HG02973 (cell line): ENCODE data around the gene EXTL1.
A peak's percentile ranks its signal among the peaks of the same experiment; 100 is the strongest.

Experiments
- ATAC-seq: cut with Tn5 transposase; IDR thresholded peaks from one replicate; pipeline ENCODE4 v1.9.1; 2021; ENCODE audit warnings: moderate library complexity; ENCODE audit not compliant: unreplicated experiment

Gene EXTL1

DNA sequence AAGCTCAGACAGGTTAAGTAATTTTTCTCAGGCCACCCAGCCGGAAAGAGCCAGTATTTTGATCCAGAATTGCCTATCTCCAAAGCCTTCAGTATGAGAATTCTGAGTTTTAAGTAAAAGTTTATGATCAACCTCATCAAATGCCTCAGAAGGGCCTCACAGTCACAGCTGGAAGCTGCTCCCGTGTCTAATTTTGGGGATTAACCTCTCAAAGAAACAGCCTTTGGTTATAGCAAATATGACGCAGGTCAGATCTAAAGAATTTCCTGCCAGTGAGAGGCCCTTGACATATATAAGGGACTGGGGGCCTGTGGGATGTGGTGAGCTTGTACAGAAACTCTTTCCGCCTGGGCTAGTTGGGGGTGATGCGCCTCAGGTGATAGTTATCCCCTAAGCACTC is 2.3 kb downstream of the EXTL1 start:
- ATAC-seq = no peak

DNA sequence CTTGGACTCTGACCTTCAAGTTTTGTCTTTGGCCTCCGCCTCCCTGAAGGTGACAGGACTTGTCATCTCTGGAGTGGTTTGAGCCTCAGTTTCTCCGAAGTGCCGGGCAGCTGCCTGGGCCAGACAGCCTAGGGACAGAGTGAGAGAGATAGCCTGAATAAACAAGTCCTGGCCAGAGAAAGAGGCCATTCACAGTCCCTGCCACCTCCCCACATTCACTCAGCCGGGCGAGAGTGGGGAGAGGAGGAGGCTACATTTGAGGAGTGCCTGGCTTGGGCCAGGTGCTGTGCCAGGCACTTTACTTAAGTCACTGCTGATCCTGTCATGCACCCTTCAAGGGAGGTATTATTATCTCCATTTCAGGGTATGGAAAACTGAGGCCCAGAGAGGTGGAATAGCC is 3.5 kb downstream of the EXTL1 start:
- ATAC-seq = no peak

DNA sequence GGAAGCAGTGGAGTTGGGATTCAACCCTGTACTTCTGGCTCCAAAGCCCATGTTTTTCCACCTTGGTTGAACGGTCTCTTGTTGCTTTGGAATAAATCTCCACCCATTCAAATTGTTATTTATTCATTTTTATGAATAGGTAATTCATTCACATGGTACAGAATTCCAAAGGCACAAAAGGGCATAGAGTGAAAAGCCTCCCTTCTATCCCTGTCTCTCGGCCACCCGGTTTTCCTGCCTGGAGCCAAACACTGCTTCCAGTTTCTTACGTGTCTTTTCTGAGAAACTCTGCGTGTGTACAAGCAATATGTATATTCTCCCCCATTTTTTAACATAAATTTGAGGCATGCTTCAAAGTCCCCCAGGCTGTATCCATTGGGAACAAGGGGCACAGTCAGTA is 3.9 kb downstream of the EXTL1 start:
- no peak for ATAC-seq

DNA sequence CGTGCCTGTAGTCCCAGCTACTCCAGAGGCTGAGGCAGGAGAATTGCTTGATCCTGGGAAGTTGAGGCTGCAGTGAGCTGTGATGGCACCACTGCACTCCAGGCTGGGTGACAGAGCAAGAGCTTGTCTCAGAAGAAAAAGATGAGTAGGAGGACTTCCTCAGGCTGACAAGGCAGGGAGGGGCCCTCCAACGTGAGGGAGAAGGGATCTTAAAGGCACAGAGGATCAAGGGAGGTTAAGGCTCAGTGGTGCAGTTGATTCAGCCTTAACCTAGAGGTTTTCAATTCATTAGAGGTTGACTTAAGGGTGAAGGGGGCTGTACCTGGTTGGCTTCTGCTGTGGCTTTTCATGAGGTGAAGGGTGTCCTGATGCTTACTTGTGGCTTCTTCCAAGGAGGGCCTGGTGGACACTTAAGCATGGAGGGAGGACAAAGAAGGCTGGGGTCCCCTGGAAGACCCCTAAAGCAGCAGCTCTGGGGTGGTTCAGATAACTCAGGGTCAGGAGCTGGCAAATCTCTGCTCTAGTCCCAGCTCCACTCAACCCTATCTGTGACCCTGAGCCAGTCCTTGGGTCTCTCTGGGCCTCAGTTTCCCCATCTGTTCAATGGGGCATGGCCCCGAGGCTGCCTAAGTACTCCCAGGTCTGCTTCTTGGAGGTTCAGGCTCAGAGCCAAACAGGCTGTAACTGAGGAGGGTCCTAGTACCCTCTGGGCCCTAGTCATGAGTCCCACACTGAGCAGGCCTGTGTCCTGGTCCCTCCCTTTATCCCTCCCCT is 6.3 kb downstream of the EXTL1 start:
- no peak for ATAC-seq

DNA sequence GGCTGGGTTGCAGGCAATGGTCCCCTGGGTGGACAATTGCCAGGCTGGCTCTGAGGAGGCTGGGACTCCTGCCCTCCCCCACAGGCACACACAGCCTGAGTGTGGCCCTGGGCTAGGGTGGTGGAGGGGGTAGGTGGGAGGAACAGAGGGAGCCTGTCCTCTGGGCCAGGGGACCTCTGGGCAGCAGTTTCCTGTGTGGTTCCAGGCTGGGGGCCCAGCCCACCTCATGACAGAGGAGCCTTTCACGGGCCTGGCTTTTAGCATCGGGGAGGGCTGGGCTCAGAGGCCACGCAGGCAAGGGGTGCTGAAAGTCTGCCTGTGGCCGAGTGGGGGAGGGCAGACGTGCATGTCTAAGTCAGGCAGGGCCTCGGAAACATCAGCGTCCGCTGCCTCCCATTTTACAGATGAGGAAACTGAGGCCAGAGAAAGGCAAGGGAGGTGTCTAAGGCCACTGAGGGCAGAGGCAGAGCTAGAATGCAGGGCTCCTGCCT is 7.0 kb downstream of the EXTL1 start:
- ATAC-seq = no peak

DNA sequence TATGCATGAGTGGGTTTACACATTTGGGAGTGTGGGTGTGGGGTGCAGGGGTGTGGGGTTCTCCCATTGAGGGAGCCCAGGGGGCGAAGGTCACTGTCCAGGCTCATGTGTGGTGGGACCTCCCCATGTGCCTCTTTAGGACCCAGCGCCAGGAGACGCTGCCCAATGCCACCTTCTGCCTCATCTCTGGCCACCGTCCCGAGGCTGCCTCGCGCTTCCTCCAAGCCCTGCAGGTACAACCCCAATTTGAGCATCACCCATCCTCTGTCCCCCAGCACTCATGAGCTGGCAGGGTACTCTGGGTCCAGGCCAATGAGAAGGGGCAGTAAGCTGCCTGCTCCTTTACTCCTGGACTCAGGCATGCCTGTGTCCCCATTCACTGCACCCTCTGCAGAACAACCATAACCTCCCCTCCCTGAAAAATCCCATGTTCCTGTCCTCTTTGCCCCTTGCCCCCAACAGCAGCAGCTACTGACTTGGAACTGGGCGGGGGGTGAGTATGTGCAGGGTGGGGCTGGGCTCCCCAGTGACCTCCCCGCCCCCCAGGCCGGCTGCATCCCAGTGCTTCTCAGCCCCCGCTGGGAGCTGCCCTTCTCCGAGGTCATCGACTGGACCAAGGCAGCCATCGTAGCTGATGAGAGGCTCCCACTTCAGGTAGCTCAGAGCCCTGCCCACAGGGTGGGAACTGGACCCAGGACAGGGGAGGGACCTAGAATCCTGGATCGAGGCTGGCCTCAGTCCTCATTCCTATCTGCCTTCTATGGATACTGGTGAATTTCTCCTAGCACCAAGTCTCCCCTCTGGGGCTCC is 7.7 kb downstream of the EXTL1 start:
- ATAC-seq = no peak

DNA sequence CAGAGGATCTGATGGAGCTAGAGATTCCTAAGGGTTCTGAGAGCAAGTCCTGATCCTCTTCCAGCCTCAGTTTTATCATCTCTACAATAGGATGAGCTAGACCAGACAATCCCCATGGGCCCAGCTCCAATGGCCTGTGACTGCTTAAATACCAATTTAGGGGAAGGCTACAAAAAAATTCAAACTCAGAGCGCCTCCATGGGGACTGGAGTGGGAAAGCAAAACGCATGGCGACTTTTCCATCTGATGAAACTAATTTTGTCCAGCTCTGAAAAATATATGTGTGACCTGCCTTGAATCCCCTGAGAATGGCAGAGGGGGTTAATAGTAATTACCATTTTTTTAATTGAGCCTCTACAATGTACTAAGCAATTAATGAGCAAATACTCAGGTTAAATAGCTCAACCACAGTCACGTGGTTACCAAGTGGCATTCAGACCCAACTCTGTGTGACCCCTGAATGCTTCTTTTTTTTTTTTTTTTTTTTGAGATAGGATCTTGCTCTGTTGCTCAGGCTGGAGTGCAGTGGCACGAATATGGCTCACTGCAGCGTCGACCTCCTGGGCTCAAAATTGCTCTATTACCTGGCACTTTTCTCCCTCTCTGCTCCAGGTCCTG is 8.4 kb downstream of the EXTL1 start:
- no peak for ATAC-seq

DNA sequence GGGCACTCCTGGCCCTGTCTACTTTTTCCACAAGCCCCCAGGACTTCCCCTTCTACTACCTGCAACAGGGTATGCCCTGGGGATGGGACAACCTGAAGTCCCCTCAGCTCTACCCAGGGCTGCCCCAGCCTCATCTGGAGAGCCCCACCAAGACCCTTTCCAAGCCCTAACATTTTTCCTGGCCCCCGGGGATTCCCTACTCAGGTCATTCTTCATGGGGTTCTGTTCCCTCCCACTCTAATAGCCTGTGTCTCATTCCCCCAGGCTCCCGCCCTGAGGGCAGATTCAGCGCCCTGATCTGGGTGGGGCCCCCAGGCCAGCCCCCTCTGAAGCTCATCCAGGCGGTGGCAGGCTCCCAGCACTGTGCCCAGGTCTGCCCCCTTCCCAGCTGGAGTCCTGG is 9.6 kb downstream of the EXTL1 start:
- ATAC-seq = no peak

DNA sequence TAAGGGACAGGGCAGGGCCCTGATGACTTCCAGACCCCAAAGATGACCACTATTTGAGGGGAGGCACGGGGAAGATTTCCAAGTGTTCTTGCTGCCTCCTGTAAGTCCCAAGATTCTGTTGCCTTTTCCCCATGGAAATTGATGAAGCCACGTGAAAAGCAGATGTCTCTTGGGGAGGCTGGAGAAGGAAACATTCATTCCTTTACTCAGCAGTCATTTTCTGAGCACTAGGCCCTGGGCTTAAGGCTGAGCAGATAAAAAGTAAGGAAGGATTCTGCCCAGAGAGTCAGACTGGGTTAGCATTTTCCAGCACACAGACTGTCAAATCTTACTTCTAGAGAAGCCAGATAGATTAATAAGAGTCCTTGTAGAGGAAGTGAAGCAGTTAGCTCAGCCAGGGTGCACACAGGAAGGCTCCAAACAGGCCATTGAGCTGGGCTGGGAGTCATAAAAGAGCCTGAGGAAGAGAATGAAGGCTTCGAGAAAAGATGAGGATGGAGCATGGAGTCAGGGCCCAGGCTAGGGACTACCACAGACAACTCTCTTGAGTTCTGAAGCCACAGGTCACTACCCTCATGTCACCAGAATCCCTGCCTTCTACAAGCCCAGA is 10.1 kb downstream of the EXTL1 start:
- no peak for ATAC-seq

DNA sequence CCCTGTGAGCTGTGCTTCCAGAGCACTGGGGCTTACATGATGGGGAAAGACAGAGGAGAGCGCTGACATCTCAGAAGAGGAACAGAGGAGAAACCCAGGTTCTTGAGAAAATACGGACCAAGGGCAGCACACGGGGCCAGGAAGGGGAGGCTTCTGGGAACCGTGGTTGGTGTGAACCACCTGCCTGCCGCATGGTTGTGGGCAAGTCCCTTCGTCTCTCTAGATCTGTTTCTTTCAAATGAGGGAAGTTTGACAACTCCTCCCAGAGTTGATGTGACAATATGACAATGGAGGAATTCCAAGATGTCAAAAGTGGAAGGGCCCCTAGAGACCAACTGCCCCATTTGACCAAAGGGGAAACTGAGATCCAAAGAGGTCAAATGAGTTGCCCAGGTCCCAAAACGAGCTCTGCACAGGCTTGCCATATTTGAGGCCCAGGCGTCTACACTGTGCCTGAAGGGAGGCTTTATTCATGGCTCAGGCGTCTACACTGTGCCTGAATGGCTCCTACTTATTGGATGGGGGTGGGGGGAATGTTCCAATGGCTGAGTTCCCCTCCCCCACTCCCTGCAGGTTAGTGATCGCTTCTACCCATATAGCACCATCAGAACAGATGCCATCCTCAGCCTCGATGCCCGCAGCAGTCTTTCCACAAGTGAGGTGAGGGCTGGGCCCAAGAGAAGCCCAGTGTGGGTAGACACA is 11.2 kb downstream of the EXTL1 start:
- no peak for ATAC-seq

DNA sequence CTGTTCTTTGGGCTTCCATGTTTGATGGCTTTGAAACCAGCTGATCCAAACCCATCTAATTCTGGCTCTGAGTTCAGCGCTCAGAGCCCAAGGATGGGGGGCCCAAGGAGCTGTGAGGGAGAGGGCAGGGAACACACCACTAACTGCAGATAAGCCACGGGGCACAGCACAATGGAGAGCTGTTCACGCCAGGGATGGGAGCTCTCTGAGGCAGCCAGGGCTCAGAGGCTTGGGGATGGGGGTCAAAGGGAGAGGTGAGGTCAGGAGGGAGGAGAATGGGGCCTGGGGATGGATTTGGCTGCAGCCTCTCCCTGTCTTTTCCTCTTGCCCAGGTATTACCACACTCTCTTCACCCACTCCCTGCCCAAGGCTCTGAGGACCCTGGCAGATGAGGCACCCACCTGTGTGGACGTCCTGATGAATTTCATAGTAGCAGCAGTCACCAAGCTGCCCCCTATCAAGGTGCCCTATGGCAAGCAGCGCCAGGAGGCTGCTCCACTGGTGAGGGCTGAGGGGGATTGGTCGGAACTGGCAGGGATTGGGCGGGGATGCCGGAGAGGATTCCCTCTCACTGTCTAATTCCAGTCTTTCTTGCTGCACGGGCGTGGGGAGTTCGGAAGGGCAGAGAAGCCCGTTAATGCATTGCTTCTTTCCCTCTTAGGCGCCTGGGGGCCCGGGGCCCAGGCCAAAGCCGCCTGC is 13.1 kb downstream of the EXTL1 start:
- ATAC-seq = no peak

DNA sequence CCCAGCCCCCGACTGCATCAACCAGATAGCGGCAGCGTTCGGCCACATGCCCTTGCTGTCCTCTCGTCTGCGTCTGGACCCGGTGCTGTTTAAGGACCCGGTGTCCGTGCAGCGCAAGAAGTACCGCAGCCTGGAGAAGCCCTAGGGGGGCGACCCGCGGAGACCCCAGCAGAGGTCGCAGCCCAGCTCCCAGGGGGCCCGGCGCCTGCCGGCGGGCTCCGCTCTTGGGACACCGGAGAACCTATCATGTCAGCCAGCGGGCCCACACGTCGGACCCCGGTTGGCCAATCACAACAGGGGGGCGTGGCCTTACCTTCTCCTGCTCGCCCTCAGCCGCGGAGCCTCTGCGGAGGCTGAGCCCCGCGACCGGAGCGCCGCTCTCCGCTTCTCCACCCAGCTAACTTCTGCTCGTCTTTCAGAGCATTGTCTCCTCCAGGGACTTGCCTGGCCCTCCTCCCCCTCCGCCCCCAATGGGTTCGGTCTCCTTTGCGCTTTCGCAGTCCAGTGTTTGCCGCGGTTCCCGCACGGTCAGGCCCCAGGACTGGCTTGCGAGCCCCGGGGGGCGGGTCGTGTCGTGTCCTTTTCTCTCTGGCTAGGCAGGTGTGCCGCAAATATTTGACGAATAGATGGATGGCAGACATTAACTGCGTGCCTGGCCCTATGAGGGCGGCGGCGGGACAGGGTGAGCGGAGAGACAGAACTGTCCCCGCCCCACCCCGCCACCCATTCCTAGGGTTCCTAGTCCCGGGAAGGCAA is 13.8 kb downstream of the EXTL1 start:
- ATAC-seq = peak; percentile 82

DNA sequence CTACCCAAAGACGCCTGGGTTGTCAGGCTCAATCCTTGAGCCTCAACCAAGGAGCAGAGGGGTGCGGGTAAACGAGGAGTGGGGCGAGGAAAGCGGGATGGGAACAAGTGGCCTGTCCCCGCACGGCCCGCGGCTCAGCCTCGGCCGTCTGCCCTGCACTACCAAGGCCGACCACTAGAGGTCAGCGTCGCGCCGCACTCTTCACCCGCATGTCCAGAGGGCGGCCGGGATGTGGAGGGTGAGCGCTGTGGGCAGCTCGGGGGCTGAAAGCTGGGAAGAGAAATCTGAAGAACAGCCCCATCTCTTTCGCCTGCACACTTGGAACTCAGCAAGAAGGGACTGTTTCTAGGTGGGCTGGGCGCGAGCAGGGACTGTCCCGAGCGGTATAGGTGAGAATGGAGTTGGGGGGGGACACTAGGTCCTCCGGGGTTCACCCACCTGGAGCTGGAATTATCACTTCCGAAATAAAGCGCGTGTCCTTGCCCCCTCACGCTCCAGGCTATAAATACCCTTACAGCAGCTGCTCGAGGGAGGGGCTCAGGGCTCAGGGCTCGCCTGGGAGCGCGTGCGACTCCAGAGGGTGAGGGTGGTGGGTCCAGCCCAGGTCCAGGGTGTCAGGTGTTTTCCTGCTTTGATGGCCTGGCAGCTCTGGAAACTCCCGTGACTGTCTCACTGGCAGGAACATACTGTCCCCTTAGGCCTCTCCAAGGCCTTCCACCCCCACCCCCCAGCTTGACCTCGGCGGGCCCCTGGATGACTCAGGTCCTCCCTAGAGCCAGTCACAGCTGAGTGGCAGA is 14.6 kb downstream of the EXTL1 start:
- peak; percentile 51 for ATAC-seq

DNA sequence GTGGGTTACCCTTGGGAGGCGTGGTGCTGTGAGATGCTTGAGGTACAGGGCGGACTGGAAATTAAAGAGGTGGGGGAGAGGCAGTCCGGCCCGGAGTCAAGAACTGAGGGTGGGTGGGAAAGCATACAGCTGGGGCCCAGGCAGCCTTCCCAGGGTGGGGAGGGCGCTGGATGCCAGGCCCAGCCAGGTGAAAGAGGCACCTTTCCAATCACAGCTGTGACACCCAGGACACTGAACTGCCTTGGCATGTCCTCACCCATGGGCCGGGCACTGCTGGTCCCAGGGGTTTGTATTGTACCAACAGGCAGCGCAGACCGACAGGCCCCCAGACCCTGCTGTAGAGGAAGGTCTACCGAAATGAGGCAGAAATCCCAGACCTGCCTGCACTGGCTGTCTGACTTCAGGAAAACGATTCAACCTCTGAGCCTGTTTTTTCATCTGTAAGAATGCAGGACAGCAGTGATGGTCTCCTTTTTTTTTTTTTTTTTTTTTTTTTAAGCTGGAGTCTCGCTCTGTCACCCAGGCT is 15.2 kb downstream of the EXTL1 start:
- no peak for ATAC-seq

DNA sequence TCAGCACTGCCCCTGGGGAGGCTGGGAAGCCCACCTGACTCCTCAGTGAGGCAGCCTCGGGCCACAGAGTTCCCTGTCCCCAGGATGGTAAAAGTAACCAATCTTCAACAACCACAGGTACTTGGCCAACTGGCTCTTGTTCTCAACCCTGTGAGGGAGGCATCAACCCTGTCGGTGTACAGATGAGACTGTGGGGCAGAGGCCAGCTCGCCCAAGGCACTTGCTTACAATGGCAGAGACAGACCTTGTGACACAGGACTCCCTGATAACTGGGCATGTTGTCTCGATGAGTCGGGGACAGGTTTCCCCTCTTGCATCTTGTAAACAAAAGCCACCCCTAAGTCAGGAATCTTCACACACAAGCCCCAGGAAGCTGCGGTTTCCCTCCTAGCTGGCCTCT is 16.3 kb downstream of the EXTL1 start:
- ATAC-seq = no peak

DNA sequence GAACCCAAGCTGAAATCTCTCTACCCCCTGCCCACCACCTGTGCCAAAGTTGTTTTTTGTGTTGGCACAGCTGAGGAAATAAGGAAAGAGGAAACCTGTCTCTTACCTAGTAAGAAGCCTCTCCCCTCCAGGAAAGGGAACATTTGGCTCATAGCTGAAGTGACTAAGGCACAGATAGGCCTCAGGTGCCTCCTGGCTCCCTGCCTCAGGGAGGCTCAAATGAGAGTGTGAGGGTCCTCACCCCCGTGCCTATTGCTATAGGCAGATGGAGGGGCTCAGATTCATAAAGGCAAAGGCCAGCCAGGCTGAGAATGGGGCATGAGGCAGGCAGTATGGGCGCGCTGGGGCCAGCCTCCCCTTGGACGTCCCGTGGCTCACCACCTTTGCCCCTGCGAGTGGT is 16.9 kb downstream of the EXTL1 start:
- ATAC-seq = no peak

DNA sequence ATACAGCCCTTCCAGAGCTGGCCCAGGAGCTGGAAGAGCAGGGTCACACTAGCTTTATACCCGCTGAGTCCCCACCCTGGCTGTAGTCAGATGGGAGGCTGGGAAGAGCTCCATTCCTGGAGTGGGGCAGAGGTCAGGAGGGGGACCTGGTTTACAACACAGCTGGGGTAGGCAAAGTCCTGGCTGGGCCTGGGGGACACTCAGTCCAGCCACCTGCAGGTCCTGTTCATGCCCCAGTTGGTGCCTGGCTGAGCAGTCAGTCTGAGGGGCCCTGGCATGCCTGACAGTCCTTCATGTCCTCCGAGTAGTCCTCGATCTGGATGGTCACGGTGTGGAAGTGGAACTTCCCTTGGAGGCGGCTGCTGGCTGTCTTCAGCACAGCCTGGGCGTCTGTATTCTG is 17.3 kb downstream of the EXTL1 start:
- no peak for ATAC-seq

DNA sequence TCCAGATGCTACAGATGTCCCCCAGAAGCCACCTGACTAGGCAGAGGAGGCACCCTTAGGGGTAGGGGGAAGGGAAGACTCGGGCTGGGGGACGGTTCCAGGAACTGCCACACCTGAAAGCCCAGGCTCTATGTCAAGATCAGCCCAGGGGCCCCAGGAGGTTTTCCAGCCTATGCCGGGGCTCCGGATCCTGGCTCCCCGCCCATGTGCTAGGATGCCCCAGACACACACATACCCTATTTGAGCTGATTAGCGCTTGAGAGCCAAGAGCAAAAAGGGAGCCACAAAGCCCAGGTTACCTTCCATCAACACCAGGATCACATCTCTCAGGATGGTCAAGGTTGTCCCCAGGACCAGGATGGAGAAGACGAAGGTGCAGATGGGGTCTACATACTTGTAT is 19.8 kb downstream of the EXTL1 start:
- no peak for ATAC-seq
